ENCODE data around the gene KRTAP4-16.
"Not testable (repeated sequence)": the region's sequence is repeated elsewhere in the genome, so short reads cannot be mapped to it uniquely, and the experiment has no call there.

The KRTAP4-16 gene

DNA sequence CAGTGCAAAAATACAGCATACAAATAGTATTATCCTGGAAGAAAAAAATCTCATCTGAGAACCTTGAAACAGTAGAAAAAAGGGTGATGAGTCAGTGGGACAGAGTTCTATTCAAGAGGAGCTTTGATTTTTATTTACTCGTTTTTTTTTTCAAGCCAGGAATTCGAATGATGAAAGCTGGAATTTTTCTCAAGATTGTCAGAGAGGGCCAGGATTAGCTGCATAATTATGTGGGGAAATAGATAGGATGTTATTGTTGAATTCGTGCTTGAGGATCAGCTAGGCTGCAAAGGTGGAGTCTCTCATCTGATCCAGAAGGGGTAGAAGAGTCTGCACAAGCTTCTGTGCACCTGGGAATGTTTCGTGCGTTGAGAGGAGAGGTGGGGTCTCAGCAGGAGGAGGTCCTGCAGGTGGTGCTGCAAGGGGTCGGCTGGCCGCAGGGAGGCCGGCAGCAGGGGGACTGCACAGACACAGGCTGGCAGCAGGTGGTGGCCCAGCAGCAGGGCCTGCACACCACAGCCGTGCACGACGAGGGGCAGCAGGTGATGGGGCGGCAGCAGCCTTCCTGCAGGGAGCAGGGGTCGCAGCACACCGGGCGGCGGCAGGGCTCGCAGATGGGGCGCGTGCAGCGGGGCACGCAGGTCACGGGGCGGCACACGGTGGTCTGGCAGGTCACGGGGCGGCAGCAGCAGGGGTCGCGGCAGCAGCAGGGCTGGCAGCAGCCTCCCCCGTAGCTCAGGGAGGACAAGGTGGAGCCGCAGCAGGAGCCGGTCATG is 42.5 kb downstream of the KRTAP4-16 start:
- H3K9me3 ChIP-seq (ENCODE audit: control extremely low read depth in 1 of 5, control insufficient read depth in 4 of 5, insufficient read depth in 2 of 5, low read depth in 1 of 5, low read length in 4 of 5); H3K27ac ChIP-seq (ENCODE audit: insufficient read depth in 1 of 2, low read depth in 1 of 2, low read length in 2 of 2, poor library complexity in 1 of 2, severe bottlenecking in 2 of 2); H3K4me1 ChIP-seq (ENCODE audit: control extremely low read depth in 1 of 4, control insufficient read depth in 4 of 4, insufficient read depth in 4 of 4, low read length in 3 of 4); H3K4me3 ChIP-seq (ENCODE audit: control insufficient read depth in 1 of 7, extremely low read depth in 1 of 7, insufficient read depth in 4 of 7, low read depth in 2 of 7, low read length in 6 of 7); POLR2A ChIA-PET; H3K36me3 ChIP-seq (ENCODE audit: control insufficient read depth in 4 of 4, insufficient read depth in 4 of 4, low read length in 3 of 4); DNase-seq: not testable (repeated sequence)
- peaks cover 4 to 41% (median 20%) of the 10 kb centered on the region in 5 experiments for H3K27me3 ChIP-seq (replicated peaks in 2 of 5; ENCODE audit: control insufficient read depth in 4 of 5, insufficient read depth in 5 of 5, low read length in 4 of 5)
- WGBS (ENCODE audit: insufficient coverage) = 69% methylated on average over 5 of the region's 31 CpGs
- CTCF ChIA-PET = interaction anchor here (1.1 to 1.3 kb wide), 2 partner anchors 9 to 263 kb away, joined by 3 to 4 read pairs; no protein-coding TSS in a partner anchor

DNA sequence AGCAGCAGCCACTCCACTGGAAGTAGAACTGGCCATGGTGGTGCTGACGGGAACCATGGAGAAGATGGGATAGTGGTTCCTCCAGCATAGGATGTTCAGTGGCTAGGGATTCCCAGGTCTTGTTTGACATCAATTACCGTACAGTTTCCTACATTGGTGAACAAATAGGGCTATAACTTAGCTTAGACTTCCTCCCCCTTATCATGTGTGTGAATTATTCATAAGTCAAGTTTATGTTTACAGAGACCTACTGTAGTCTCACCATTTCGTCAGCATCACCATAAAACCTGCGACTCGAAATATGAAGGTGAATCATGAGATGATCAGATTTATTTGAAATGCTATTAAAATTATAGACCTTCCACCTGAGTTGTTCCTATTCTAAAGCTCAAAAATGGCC is 43.3 kb downstream of the KRTAP4-16 start:
- 100% methylated on average over 1 of the region's 5 CpGs for WGBS (ENCODE audit: insufficient coverage)
- CTCF ChIA-PET = interaction anchor here (1.1 to 1.3 kb wide), 2 partner anchors 10 to 264 kb away, joined by 3 to 4 read pairs; no protein-coding TSS in a partner anchor
- no peak for DNase-seq

DNA sequence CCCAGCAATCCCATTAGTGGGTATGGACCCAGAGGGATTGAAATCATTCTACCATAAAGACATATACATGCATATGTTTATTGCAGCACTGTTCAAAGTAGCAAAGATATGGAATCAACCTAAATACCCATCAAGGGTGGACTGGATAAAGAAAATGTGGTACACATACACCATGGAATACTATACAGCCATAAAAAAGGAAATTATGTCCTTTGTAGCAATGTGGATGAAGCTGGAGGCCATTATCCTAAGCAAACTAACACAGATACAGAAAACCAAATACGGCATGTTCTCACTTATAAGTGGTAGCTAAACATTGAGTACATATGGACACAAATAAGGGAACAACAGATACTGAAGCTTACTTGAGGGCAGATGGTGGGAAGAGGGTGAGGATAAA is 44.5 kb downstream of the KRTAP4-16 start:
- peaks cover 0 to 4% (median 2%) of the 10 kb centered on the region in 5 experiments for H3K9me3 ChIP-seq (ENCODE audit: control extremely low read depth in 1 of 5, control insufficient read depth in 4 of 5, insufficient read depth in 2 of 5, low read depth in 1 of 5, low read length in 4 of 5)
- no peaks in the 10 kb centered on the region for H3K36me3 ChIP-seq (ENCODE audit: control insufficient read depth in 4 of 4, insufficient read depth in 4 of 4, low read length in 3 of 4)
- ChIA-PET CTCF (no interaction called here), POLR2A (no interaction called here)
- no peak overlapping the region for H3K27ac ChIP-seq (ENCODE audit: insufficient read depth in 1 of 2, low read depth in 1 of 2, low read length in 2 of 2, poor library complexity in 1 of 2, severe bottlenecking in 2 of 2)
- WGBS (ENCODE audit: insufficient coverage) = no CpG with 5 or more reads among the region's 1 CpG
- no peak overlapping the region for H3K4me3 ChIP-seq (ENCODE audit: control insufficient read depth in 1 of 7, extremely low read depth in 1 of 7, insufficient read depth in 4 of 7, low read depth in 2 of 7, low read length in 6 of 7)
- DNase-seq = no peak
- peaks cover 4 to 39% (median 20%) of the 10 kb centered on the region in 5 experiments for H3K27me3 ChIP-seq (replicated peaks in 2 of 5; ENCODE audit: control insufficient read depth in 4 of 5, insufficient read depth in 5 of 5, low read length in 4 of 5)
- no peaks in the 10 kb centered on the region for H3K4me1 ChIP-seq (ENCODE audit: control extremely low read depth in 1 of 4, control insufficient read depth in 4 of 4, insufficient read depth in 4 of 4, low read length in 3 of 4)

More for the DNA sequence above, 43.3 kb downstream of the KRTAP4-16 start:
- H3K36me3 ChIP-seq (ENCODE audit: control insufficient read depth in 4 of 4, insufficient read depth in 4 of 4, low read length in 3 of 4) = no peaks in the 10 kb centered on the region
- H3K4me1 ChIP-seq (ENCODE audit: control extremely low read depth in 1 of 4, control insufficient read depth in 4 of 4, insufficient read depth in 4 of 4, low read length in 3 of 4) = no peaks in the 10 kb centered on the region
- peaks cover 0 to 4% (median 0%) of the 10 kb centered on the region in 5 experiments for H3K9me3 ChIP-seq (ENCODE audit: control extremely low read depth in 1 of 5, control insufficient read depth in 4 of 5, insufficient read depth in 2 of 5, low read depth in 1 of 5, low read length in 4 of 5)
- no peak overlapping the region for H3K4me3 ChIP-seq (ENCODE audit: control insufficient read depth in 1 of 7, extremely low read depth in 1 of 7, insufficient read depth in 4 of 7, low read depth in 2 of 7, low read length in 6 of 7)
- H3K27ac ChIP-seq (ENCODE audit: insufficient read depth in 1 of 2, low read depth in 1 of 2, low read length in 2 of 2, poor library complexity in 1 of 2, severe bottlenecking in 2 of 2) = no peak overlapping the region
- POLR2A ChIA-PET = no interaction called here
- H3K27me3 ChIP-seq (replicated peaks in 2 of 5; ENCODE audit: control insufficient read depth in 4 of 5, insufficient read depth in 5 of 5, low read length in 4 of 5) = peaks cover 4 to 41% (median 20%) of the 10 kb centered on the region in 5 experiments

DNA sequence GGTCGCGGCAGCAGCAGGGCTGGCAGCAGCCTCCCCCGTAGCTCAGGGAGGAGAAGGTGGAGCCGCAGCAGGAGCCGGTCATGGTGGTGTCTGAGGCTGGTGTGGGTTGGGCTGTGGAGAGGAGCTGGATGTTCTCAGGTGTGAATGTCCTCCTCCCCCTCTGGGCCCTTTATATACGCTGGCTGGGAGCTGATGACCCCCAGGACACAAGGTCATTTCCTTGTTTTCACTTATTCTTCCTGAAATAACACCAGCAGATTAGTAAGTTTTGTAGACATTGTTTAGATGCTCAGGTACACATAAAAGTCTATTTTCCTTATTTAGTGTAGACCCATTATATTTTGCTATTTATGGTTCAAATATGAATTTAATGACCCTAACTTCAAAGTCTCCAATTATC is 46.9 kb downstream of the KRTAP4-16 start, which contains the start of gene KRTAP2-2:
KRTAP2-2 (minus strand) TSS at position 101 of the 400 bp plus-strand sequence; CDS start at position 82, 19 bp downstream.
- H3K9me3 ChIP-seq (ENCODE audit: control extremely low read depth in 1 of 5, control insufficient read depth in 4 of 5, insufficient read depth in 2 of 5, low read depth in 1 of 5, low read length in 4 of 5); DNase-seq; H3K4me1 ChIP-seq (ENCODE audit: control extremely low read depth in 1 of 4, control insufficient read depth in 4 of 4, insufficient read depth in 4 of 4, low read length in 3 of 4); H3K4me3 ChIP-seq (ENCODE audit: control insufficient read depth in 1 of 7, extremely low read depth in 1 of 7, insufficient read depth in 4 of 7, low read depth in 2 of 7, low read length in 6 of 7); CTCF ChIA-PET; POLR2A ChIA-PET; H3K27ac ChIP-seq (ENCODE audit: insufficient read depth in 1 of 2, low read depth in 1 of 2, low read length in 2 of 2, poor library complexity in 1 of 2, severe bottlenecking in 2 of 2); H3K36me3 ChIP-seq (ENCODE audit: control insufficient read depth in 4 of 4, insufficient read depth in 4 of 4, low read length in 3 of 4): not testable (repeated sequence)
- WGBS (ENCODE audit: insufficient coverage) = no CpG with 5 or more reads among the region's 6 CpGs
- H3K27me3 ChIP-seq (replicated peaks in 2 of 5; ENCODE audit: control insufficient read depth in 4 of 5, insufficient read depth in 5 of 5, low read length in 4 of 5) = peaks cover 0 to 26% (median 7%) of the 10 kb centered on the region in 5 experiments

DNA sequence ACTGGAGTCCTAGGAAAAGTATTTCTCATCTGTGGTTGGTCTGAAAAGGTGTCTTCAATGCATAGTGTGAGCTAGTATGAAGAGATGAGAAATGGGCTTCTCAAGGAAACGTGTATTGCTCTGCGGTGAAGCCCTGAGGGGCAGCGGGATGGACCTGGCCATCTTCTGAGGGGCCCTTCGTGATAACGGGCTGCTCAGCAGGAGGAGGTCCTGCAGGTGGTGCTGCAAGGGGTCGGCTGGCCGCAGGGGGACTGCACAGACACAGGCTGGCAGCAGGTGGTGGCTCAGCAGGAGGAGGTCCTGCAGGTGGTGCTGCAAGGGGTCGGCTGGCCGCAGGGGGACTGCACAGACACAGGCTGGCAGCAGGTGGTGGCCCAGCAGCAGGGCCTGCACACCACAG is 47.5 kb downstream of the KRTAP4-16 start:
- H3K27me3 ChIP-seq (replicated peaks in 2 of 5; ENCODE audit: control insufficient read depth in 4 of 5, insufficient read depth in 5 of 5, low read length in 4 of 5) = peaks cover 0 to 22% (median 5%) of the 10 kb centered on the region in 5 experiments
- H3K4me1 ChIP-seq (ENCODE audit: control extremely low read depth in 1 of 4, control insufficient read depth in 4 of 4, insufficient read depth in 4 of 4, low read length in 3 of 4); H3K9me3 ChIP-seq (ENCODE audit: control extremely low read depth in 1 of 5, control insufficient read depth in 4 of 5, insufficient read depth in 2 of 5, low read depth in 1 of 5, low read length in 4 of 5); H3K27ac ChIP-seq (ENCODE audit: insufficient read depth in 1 of 2, low read depth in 1 of 2, low read length in 2 of 2, poor library complexity in 1 of 2, severe bottlenecking in 2 of 2); DNase-seq; H3K36me3 ChIP-seq (ENCODE audit: control insufficient read depth in 4 of 4, insufficient read depth in 4 of 4, low read length in 3 of 4); H3K4me3 ChIP-seq (ENCODE audit: control insufficient read depth in 1 of 7, extremely low read depth in 1 of 7, insufficient read depth in 4 of 7, low read depth in 2 of 7, low read length in 6 of 7); CTCF ChIA-PET; POLR2A ChIA-PET: not testable (repeated sequence)
- WGBS (ENCODE audit: insufficient coverage) = 100% methylated on average over 3 of the region's 9 CpGs

DNA sequence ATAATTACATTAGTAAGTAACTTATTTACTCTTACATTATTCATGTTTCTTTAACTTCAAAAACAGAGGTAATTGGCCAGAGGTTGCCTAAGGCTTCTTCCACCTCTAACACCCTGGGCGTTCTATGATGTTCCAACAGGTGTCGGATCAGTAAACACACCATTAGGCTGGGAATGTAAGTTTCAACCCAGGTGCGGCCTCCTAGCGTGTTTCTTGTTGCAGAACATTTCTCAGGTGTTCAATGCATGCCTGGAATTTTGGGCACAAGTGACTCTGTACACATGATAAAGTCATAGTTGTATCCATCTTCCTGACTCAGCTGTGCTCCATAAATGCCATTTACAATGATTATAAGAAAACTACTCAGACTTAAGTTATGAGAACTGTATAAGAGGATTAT is 48.0 kb downstream of the KRTAP4-16 start:
- H3K27ac ChIP-seq (ENCODE audit: insufficient read depth in 1 of 2, low read depth in 1 of 2, low read length in 2 of 2, poor library complexity in 1 of 2, severe bottlenecking in 2 of 2) = no peak overlapping the region
- no peak for DNase-seq
- no peaks in the 10 kb centered on the region for H3K4me1 ChIP-seq (ENCODE audit: control extremely low read depth in 1 of 4, control insufficient read depth in 4 of 4, insufficient read depth in 4 of 4, low read length in 3 of 4)
- ChIA-PET POLR2A (no interaction called here), CTCF (no interaction called here)
- peaks cover 1 to 18% (median 6%) of the 10 kb centered on the region in 5 experiments for H3K27me3 ChIP-seq (replicated peaks in 2 of 5; ENCODE audit: control insufficient read depth in 4 of 5, insufficient read depth in 5 of 5, low read length in 4 of 5)
- H3K9me3 ChIP-seq (ENCODE audit: control extremely low read depth in 1 of 5, control insufficient read depth in 4 of 5, insufficient read depth in 2 of 5, low read depth in 1 of 5, low read length in 4 of 5) = peaks cover 0 to 4% (median 2%) of the 10 kb centered on the region in 5 experiments
- WGBS (ENCODE audit: insufficient coverage) = 100% methylated on average over 3 of the region's 4 CpGs
- H3K36me3 ChIP-seq (ENCODE audit: control insufficient read depth in 4 of 4, insufficient read depth in 4 of 4, low read length in 3 of 4) = no peaks in the 10 kb centered on the region
- H3K4me3 ChIP-seq (ENCODE audit: control insufficient read depth in 1 of 7, extremely low read depth in 1 of 7, insufficient read depth in 4 of 7, low read depth in 2 of 7, low read length in 6 of 7) = no peak overlapping the region

DNA sequence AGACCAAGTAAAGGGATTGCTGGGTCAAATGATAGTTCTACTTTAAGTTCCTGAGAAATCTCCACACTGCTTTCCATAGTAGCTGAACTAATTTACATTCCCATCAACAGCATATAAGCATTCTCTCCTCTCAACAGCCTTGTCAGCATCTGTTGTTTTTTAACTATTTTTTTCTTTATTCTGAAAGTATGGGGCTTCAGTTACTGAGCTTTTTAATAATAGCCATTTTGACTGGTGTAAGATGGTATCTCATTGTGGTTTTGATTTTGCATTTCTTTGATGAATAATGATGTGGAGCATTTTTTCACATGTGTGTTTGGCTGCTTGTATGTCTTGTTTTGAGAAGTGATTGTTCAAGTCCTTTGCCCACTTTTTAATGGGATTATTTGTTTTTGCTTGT is 49.4 kb downstream of the KRTAP4-16 start:
- CTCF ChIA-PET = no interaction called here
- no peaks in the 10 kb centered on the region for H3K36me3 ChIP-seq (ENCODE audit: control insufficient read depth in 4 of 4, insufficient read depth in 4 of 4, low read length in 3 of 4)

More for the DNA sequence above, 49.4 kb downstream of the KRTAP4-16 start:
- no peak overlapping the region for H3K4me3 ChIP-seq (ENCODE audit: control insufficient read depth in 1 of 7, extremely low read depth in 1 of 7, insufficient read depth in 4 of 7, low read depth in 2 of 7, low read length in 6 of 7)
- DNase-seq = peak in 1 of 3 donors; percentile 12
- H3K27ac ChIP-seq (ENCODE audit: insufficient read depth in 1 of 2, low read depth in 1 of 2, low read length in 2 of 2, poor library complexity in 1 of 2, severe bottlenecking in 2 of 2) = no peak overlapping the region
- POLR2A ChIA-PET = no interaction called here
- no peaks in the 10 kb centered on the region for H3K4me1 ChIP-seq (ENCODE audit: control extremely low read depth in 1 of 4, control insufficient read depth in 4 of 4, insufficient read depth in 4 of 4, low read length in 3 of 4)
- H3K27me3 ChIP-seq (replicated peaks in 2 of 5; ENCODE audit: control insufficient read depth in 4 of 5, insufficient read depth in 5 of 5, low read length in 4 of 5) = peaks cover 0 to 18% (median 4%) of the 10 kb centered on the region in 5 experiments
- peaks cover 0 to 2% (median 2%) of the 10 kb centered on the region in 5 experiments for H3K9me3 ChIP-seq (ENCODE audit: control extremely low read depth in 1 of 5, control insufficient read depth in 4 of 5, insufficient read depth in 2 of 5, low read depth in 1 of 5, low read length in 4 of 5)
